ENCODE data around the gene NMU.

Gene NMU

DNA sequence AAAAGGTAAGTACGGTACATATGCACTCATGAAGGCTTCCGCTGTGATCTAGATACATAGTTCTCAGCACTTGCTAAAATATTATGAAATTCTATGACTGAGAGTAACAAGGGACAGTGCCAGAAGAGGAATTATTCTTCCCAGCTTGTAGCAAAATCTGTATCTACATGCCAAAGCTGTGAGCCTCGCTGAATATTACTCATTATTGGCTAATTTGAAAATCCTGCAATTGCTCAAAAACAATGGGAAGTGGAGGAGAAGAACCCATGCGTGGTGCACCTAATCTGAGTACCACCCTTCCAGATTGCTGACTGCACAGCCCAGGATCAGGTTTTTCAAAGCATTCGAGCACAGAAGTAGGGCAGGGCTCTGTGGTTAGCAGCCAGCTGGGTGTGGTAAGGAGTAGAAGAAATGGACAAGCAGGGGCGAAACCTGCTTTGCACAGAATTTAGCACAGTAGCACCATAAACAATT is 26.7 kb downstream of the NMU start:
- Histone ChIP-seq H3K27me3 (ENCODE audit: control insufficient read depth, insufficient read depth, low read length) (no peaks in the 10 kb centered on the region), H3K9ac (no peak overlapping the region), H2AFZ (no peak overlapping the region), H3K4me1 (no peaks in the 10 kb centered on the region), H3K4me3 (ENCODE audit: low read depth, low read length) (no peak overlapping the region), H3K79me2 (no peaks in the 10 kb centered on the region), H3K36me3 (ENCODE audit: control insufficient read depth, insufficient read depth, low read length) (no peaks in the 10 kb centered on the region), H3K4me2 (ENCODE audit: low read length) (no peak overlapping the region), H3K9me3 (ENCODE audit: control insufficient read depth, low read length) (no peaks in the 10 kb centered on the region), H3K27ac (no peak overlapping the region)
- TF ChIP-seq, protein P1, sequence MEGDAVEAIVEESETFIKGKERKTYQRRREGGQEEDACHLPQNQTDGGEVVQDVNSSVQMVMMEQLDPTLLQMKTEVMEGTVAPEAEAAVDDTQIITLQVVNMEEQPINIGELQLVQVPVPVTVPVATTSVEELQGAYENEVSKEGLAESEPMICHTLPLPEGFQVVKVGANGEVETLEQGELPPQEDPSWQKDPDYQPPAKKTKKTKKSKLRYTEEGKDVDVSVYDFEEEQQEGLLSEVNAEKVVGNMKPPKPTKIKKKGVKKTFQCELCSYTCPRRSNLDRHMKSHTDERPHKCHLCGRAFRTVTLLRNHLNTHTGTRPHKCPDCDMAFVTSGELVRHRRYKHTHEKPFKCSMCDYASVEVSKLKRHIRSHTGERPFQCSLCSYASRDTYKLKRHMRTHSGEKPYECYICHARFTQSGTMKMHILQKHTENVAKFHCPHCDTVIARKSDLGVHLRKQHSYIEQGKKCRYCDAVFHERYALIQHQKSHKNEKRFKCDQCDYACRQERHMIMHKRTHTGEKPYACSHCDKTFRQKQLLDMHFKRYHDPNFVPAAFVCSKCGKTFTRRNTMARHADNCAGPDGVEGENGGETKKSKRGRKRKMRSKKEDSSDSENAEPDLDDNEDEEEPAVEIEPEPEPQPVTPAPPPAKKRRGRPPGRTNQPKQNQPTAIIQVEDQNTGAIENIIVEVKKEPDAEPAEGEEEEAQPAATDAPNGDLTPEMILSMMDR (IDR thresholded peaks at IDR 0.05): no peak

DNA sequence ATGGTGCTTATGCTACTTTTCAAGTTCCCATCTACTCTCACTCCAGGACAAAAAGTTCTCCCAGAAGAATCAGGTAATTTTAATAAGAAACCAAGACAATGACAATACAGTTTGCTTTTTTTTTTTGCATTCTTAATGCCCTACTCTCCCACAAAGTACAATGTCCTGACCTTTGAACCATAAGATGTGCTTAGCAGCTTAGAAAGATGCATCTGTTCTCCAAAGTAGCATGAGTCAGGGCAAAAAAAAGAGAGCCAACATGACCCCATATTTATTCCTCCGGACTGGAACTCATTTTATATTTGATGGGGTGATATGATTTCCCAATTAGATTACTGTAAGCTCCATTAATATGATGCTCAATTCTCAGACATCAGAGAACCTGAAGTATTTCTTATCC is 27.5 kb downstream of the NMU start:
- no peaks in the 10 kb centered on the region for H3K36me3 ChIP-seq (ENCODE audit: control insufficient read depth, insufficient read depth, low read length)
- H3K4me1 ChIP-seq: no peaks in the 10 kb centered on the region
- H3K4me3 ChIP-seq (ENCODE audit: low read depth, low read length): no peak overlapping the region
- H3K27ac ChIP-seq: no peak overlapping the region
- H2AFZ ChIP-seq: no peak overlapping the region
- no peak overlapping the region for H3K4me2 ChIP-seq (ENCODE audit: low read length)
- TF ChIP-seq, protein P1 (IDR thresholded peaks at IDR 0.05): no peak
- H3K27me3 ChIP-seq (ENCODE audit: control insufficient read depth, insufficient read depth, low read length): no peaks in the 10 kb centered on the region
- H3K9me3 ChIP-seq (ENCODE audit: control insufficient read depth, low read length): no peaks in the 10 kb centered on the region
- no peak overlapping the region for H3K9ac ChIP-seq
- H3K79me2 ChIP-seq: no peaks in the 10 kb centered on the region

DNA sequence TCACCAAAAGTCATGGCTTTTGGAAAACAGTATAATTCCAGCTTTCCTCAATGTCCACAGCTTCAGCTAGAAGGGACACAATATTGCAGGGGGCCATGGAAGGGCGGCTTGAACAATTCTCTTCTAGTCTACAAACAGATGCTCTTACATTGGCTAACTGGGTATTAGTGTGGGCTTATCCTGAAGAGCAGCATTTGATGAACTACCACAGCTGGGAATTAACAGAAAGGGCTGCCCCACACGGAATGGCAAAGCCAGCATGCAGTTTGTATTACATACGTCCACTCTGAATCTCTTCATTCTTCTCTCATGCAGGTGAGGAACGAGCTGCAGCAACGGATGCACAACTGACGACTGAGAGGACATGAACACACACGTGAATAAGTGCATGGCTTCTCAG is 31.1 kb downstream of the NMU start:
- no peaks in the 10 kb centered on the region for H3K36me3 ChIP-seq (ENCODE audit: control insufficient read depth, insufficient read depth, low read length)
- H2AFZ ChIP-seq: no peak overlapping the region
- H3K9me3 ChIP-seq (ENCODE audit: control insufficient read depth, low read length): no peaks in the 10 kb centered on the region
- H3K9ac ChIP-seq: no peak overlapping the region
- no peak overlapping the region for H3K4me3 ChIP-seq (ENCODE audit: low read depth, low read length)
- TF ChIP-seq, protein P1 (IDR thresholded peaks at IDR 0.05): no peak
- H3K4me2 ChIP-seq (ENCODE audit: low read length): no peak overlapping the region
- H3K4me1 ChIP-seq: no peaks in the 10 kb centered on the region
- no peaks in the 10 kb centered on the region for H3K27me3 ChIP-seq (ENCODE audit: control insufficient read depth, insufficient read depth, low read length)
- no peaks in the 10 kb centered on the region for H3K79me2 ChIP-seq
- H3K27ac ChIP-seq: no peak overlapping the region

DNA sequence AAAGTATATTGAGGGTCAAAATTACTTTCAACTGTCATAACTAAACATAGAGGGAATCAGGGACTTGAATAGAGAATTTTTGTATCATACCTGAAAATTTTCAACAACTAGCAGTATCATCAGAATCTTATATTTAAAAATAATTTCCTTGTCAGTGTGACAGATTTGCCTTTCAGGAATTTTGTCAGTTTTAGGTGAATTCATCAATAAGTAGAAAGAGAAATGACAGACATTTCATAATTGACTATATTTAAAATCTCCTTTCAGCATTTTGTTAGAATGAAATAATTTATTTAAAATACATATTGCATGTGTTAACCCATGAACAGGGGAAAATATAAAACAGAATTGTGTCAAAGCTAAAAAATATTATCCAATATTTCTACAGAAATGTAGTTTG is 35.5 kb downstream of the NMU start:
- Histone ChIP-seq H2AFZ (no peak overlapping the region), H3K36me3 (ENCODE audit: control insufficient read depth, insufficient read depth, low read length) (no peaks in the 10 kb centered on the region), H3K79me2 (no peaks in the 10 kb centered on the region), H3K27ac (no peak overlapping the region), H3K27me3 (ENCODE audit: control insufficient read depth, insufficient read depth, low read length) (no peaks in the 10 kb centered on the region), H3K4me3 (ENCODE audit: low read depth, low read length) (no peak overlapping the region), H3K9ac (no peak overlapping the region), H3K9me3 (ENCODE audit: control insufficient read depth, low read length) (no peaks in the 10 kb centered on the region), H3K4me1 (no peaks in the 10 kb centered on the region), H3K4me2 (ENCODE audit: low read length) (no peak overlapping the region)
- TF ChIP-seq, protein P1 (IDR thresholded peaks at IDR 0.05): no peak

DNA sequence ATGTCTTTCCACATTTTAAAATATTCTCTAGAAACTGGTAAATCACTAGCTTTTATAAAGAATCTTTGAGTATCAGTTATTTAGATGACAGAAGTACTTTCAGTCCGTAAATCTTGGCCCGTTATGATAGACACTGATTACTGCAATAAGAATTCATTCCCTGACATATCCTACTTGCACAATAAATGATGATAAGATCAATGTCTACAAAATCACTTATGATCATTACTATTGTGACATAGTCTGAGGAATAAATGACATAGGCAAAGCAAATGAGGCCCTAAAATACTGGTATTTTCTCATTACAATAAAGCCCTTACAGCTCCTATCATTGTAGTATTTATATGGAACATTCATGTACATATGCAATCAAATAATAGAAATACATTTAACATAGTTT is 37.5 kb downstream of the NMU start:
- TF ChIP-seq, protein P1 (IDR thresholded peaks at IDR 0.05): no peak
- no peak overlapping the region for H3K27ac ChIP-seq
- H3K4me1 ChIP-seq: no peaks in the 10 kb centered on the region

More for the DNA sequence above, 37.5 kb downstream of the NMU start:
- Histone ChIP-seq H3K27me3 (ENCODE audit: control insufficient read depth, insufficient read depth, low read length) (no peaks in the 10 kb centered on the region), H3K4me3 (ENCODE audit: low read depth, low read length) (no peak overlapping the region), H3K9me3 (ENCODE audit: control insufficient read depth, low read length) (no peaks in the 10 kb centered on the region), H3K36me3 (ENCODE audit: control insufficient read depth, insufficient read depth, low read length) (no peaks in the 10 kb centered on the region), H3K4me2 (ENCODE audit: low read length) (no peak overlapping the region), H2AFZ (no peak overlapping the region), H3K9ac (no peak overlapping the region), H3K79me2 (no peaks in the 10 kb centered on the region)

Measured in parathyroid adenoma (tissue), 2 donors.